GM18526 (cell line): ENCODE measurements around the gene SHLD2.

Experiments
- POLR2A ChIP-seq: IDR thresholded peaks from 3 replicates; pipeline ENCODE4 v1.6.1; 2011; ENCODE audit not compliant: insufficient read length; ENCODE audit errors: extremely low read depth

SHLD2 gene

GRCh38 chr10:87094373-87095235 is at the start of gene SHLD2, which contains the start of gene GLUD1:
SHLD2 (plus strand) TSS chr10:87095206; CDS start chr10:87151355, 56,149 bp downstream.
GLUD1 (minus strand) TSS chr10:87094843; CDS start chr10:87094769, 74 bp downstream.
- TF ChIP-seq POLR2A: peak; percentile 84

GRCh38 chr10:87045434-87045938 is 49.5 kb upstream of the SHLD2 start:
- no peak for TF ChIP-seq POLR2A

DNA sequence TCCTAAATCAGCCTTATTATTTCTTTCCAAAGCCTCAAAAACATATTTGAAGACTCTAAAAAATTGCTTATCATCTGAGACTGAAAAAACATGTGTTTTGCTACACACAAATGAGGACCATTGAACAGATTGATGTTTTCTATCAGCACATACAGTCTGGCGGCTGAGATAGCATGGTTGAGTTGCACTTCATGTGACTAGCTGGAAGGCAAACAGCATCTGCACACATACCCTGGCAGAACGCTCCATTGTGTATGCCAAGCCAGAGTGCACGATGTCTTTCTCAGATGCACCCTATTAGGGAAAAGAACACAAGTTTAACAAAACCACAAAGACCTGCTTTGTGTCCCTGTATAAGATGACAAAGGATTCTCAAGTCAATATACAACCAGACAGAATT is 41.9 kb upstream of the SHLD2 start:
- TF ChIP-seq POLR2A: no peak

- no peak for TF ChIP-seq POLR2A
Measured at GRCh38 chr10:87053577-87054181, 41.3 kb upstream of the SHLD2 start.

DNA sequence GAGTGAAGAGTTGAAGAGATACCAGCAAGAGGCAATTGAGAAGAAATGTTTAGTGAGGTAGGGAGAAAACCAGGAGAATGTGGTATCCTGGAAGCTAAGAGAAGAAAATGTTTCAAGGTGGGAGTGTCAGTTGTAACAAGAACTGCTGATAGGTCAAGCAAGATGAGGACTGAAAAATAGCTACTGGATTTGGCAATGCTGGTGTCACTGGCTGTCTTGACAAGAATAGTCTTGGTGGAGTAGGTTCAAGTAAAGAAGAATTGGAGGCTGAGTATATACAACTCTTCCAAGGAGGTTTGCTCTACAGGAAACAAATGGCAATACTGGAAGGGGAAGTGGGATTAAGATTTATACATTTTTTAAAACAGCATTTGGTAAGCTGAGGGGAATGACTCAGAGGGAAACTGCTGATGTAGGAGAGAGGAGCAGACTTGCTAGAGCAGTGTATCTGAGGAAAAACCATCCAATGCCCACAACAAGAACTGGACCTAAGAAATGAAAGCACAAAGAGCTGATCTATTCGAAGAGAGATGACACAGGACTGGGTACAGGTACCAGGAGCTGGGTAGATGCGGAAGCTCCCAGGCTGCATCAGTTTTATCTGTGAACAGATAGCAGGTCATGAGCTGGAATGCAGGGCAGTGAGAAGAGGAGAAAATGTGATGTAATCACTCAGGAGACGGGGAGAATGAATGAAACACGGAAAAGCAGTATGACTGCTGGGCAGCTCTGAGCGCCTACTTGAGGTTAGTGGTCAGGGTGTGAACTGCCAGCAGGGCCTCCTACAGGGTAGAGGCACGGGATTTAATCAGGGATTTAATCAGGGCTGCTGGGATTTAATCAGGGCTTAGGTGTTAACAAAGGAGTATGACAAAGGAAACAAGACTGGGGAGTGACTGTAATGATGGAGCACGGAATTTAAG is 40.4 kb upstream of the SHLD2 start:
- TF ChIP-seq POLR2A: no peak

DNA sequence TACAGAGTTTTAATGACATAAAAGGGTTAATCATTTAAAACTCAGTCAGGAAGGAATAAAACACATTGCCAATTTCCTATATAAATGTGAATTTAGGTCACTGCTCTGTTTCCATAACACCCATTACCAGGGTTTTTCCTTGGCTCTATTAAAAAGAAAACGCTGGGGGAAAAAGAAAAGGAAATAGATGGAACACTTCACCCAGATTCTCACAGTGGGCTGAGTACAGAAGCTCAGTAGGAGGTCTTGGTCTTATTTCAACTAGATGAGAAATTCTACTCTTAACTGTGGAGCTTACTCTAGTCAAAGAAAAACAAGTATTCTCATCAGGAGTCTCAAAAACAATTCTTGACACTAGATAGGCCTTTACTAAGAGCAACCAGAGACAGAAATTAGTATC is 36.8 kb upstream of the SHLD2 start:
- TF ChIP-seq POLR2A: no peak

DNA sequence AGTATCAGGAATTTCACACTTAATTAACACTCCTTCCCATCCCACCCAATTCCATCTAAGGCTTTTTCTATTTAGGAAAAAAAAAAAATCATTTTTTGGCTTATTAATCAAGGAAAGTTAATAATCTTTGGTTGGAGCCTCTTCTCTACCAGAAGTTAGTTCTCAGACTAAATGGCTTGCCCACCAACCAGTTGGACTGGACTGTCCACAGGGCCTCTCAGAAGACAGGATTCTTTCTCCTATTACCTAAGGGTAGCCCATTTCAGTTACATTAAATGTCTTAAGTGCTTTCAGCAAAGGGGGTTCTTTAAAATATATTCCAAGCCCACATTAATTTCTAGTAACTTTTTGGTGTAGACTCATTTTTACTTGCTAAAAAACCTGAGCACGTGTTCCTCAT is 35.6 kb upstream of the SHLD2 start:
- no peak for TF ChIP-seq POLR2A

DNA sequence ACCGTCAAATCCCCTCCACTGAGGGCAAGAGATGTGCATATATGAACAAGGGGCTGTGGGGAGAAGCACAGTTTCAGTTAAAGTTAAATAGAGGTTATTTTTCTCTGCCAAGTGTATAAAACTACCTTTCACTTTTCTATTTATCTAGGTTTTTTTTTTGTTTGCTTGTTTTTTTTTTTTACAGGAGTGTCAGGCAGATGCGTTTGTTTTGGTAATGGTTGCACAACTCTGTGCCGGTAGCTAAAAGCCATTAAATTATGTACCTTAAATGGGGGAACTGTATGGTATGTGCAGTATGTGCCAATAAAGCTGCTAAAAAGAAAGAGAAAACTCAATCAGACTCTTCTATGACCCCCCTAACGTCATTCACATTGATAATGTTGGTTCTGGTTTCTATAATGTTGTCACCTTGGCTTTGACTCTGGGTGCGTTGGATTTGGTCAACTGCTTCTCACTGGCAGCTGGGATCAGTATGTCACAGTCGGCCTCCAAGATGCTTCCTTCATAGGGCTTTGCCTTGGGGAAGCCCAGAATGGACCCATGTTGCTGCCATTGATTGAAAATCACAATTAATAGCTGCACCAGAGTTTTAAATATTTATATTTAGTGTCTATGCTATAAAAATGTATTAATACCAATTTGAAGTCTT is 34.6 kb upstream of the SHLD2 start:
- no peak for TF ChIP-seq POLR2A

DNA sequence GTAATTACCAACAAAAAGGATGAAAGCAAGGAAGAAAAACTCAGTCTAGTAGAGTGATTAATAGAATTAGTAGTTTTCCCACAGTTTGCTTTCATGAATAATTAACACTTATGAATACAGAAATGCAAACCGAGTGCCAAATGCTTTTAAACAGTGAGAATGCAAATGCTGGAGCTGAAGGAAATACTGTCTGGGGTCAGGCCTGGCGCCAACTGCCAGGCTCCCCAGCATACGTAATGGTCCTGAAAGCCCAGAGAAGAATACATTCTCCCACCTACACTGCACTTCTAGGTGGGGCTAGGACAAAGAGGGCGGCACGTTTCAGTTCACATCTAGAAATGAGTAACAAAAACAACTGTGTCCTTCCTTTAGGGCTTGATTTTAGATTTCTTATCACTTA is 30.4 kb upstream of the SHLD2 start:
- no peak for TF ChIP-seq POLR2A

- TF ChIP-seq POLR2A: no peak
Measured at GRCh38 chr10:87066178-87066577, 28.8 kb upstream of the SHLD2 start.

DNA sequence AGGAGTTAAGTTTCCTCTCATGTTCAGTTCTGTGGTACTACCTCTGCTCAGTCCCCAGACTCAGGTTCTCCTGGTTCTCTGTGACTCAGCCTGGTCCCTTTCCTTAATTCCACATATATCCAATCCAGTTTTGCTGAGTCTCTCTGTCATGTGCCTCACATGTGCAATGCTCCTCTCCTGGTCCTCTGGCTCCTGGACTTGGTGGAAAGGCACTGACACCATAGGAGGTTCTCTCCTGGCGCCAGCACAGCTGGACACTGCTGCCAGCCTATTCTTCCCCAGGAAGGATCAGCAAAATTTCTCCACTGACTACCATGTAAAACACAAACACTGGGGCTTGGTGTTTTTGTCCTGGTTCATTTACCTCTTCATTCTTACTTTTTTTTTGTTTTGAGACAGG is 28.1 kb upstream of the SHLD2 start:
- no peak for TF ChIP-seq POLR2A

DNA sequence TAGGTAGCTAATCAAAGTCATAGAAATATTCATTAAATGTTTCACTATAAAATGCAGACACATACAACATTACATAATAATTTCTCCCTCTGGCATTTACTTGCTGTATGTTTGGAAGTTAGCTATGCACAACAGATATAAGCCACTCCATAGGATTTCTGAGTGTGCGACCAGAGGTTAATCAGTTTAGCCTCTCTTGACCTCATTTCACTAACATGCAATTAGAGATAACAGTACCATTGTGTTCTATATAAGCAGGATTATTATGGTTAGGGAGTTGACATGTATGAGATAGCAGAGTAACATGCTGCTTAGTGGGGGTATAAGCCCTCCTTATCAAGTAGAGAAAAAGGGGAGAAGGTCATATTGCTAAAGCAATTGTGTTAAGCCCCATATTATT is 26.7 kb upstream of the SHLD2 start:
- TF ChIP-seq POLR2A: no peak

- no peak for TF ChIP-seq POLR2A
Measured at GRCh38 chr10:87072449-87072848, 22.6 kb upstream of the SHLD2 start.

- TF ChIP-seq POLR2A: no peak
Measured at GRCh38 chr10:87079106-87079836, 15.7 kb upstream of the SHLD2 start.
